Breast epithelium (tissue), 3 donors: ENCODE results near the gene CDH6.

Source experiments
- CTCF ChIP-seq, 3 donors: fragments of 450-650 bp; IDR thresholded peaks; one replicate each; pipeline ENCODE4 v1.5.1; 2016 to 2017; ENCODE audit warnings: antibody characterized with exemption in 3 of 3, mild to moderate bottlenecking in 3 of 3, moderate library complexity in 3 of 3
- POLR2AphosphoS5 ChIP-seq, 3 donors: sonication (generic); formaldehyde crosslinking; IDR thresholded peaks; one replicate each; pipeline ENCODE4 v1.6.1; 2017; ENCODE audit warnings: antibody characterized with exemption in 3 of 3

- TF ChIP-seq CTCF (IDR thresholded peaks at IDR 0.05) (no peak), POLR2AphosphoS5 (IDR thresholded peaks at IDR 0.05) (no peak)
Measured at GRCh38 chr5:31355337-31355736, 161.9 kb downstream of the CDH6 start.
